HG03571 (cell line): ENCODE data around the gene NOL9.

Experiments
- ATAC-seq: cut with Tn5 transposase; IDR thresholded peaks from one replicate; pipeline ENCODE4 v1.9.1; 2021; ENCODE audit not compliant: unreplicated experiment

The NOL9 gene

DNA sequence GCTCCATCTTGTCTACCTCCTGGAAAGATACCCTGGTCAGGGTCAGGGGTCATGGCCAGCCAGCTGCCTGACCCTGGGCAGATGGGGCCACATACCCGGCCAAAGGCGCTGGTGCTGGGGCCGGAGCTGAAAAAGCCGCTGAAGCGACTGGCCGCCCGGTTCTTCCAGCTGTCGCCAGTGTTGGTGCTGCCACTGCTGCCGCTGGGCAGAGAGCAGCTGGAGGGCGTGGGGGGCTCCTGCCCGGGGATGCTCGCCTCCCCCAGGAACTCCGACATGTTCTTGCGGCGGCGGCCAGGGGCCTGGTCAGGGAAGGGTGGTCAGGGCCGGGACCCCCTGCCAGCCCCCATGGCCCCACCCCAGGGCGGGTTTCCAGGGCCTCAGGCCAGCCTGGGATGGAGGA is 81.2 kb downstream of the NOL9 start:
- no peak for ATAC-seq

DNA sequence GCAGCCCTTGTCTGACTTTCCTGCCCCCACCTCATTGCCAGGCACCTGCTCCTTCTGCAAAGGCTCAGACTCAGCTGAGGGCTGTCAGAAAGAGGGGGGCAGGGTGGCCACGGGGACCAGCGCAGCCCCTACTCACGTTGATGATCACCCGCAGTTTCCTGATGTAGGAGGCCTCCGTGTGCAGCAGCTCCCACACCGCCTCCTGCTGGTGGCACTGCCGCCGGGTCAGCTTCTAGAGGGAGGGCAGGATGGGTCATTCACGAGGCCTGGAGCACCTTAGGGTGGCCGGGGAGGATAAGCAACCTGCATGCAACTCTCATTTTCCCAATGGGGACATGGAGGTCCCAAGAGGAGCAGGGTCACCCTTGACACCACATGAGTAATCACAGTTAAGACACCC is 81.9 kb downstream of the NOL9 start:
- ATAC-seq = no peak

DNA sequence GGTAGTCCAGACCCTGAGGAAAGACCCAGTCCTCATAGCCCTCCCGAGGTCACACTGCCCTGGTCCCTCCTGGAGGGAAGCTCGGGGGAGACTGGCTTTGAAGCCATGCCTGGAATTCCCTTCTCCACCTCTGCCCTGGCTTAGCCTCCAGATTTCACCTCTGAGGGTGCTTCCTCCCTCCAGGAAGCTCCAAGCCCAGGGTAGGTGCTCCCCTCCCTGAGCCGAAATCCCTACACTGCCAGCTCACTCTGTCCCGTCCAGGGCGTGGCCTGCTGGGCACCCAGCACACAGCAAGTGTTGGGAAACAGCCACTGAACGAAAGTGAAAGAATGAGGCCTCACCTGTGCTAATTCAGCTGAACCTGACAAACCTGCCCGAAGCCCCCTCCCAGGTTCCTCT is 82.3 kb downstream of the NOL9 start:
- no peak for ATAC-seq
